ENCODE measurements around the gene DNAAF9.

GRCh38 chr20:3409417-3409816 is 1.9 kb upstream of the DNAAF9 start:
- TF ChIP-seq, protein P1, sequence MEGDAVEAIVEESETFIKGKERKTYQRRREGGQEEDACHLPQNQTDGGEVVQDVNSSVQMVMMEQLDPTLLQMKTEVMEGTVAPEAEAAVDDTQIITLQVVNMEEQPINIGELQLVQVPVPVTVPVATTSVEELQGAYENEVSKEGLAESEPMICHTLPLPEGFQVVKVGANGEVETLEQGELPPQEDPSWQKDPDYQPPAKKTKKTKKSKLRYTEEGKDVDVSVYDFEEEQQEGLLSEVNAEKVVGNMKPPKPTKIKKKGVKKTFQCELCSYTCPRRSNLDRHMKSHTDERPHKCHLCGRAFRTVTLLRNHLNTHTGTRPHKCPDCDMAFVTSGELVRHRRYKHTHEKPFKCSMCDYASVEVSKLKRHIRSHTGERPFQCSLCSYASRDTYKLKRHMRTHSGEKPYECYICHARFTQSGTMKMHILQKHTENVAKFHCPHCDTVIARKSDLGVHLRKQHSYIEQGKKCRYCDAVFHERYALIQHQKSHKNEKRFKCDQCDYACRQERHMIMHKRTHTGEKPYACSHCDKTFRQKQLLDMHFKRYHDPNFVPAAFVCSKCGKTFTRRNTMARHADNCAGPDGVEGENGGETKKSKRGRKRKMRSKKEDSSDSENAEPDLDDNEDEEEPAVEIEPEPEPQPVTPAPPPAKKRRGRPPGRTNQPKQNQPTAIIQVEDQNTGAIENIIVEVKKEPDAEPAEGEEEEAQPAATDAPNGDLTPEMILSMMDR (conservative IDR thresholded peaks at IDR 0.05 in 1 of 2, IDR thresholded peaks at IDR 0.05 in 1 of 2; ENCODE audit: low read depth in 1 of 2, low read length in 2 of 2) = no peak
- no peak for TF ChIP-seq EZH2 (IDR thresholded peaks at IDR 0.05; ENCODE audit: low read length, missing control alignments)
